HG03354 (cell line): ENCODE data around the gene PASD1.
"Not testable (repeated sequence)": the region's sequence is repeated elsewhere in the genome, so short reads cannot be mapped to it uniquely, and the experiment has no call there.

Experiments used
- ATAC-seq: cut with Tn5 transposase; IDR thresholded peaks from one replicate; pipeline ENCODE4 v1.9.1; 2021; ENCODE audit warnings: mild to moderate bottlenecking; ENCODE audit not compliant: unreplicated experiment, poor library complexity, severe bottlenecking

PASD1 gene

DNA sequence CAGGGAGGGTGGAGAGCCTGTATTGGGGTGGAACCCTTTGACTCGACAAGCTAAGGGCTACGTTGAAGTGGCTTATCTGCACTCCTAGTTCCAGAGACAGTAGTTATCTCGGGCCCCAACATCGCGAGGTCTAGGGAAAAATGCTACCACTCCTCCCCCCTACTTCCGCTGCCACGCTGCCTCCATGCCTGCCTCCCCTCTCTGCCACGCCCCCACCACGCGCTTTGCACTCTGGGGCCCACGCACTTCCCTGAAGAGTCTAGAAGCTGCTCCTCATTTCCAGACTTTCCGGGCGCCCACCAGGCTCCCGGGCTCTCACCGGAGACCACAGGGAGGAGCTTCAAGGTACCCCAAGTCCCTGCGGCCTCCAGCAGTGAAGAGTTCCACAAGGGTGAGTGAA, at the start of gene PASD1:
TSS of gene PASD1 (plus strand) at position 227 of the 400 bp plus-strand sequence. CDS start 37,879 bp downstream, outside the sequence.
- no peak for ATAC-seq

DNA sequence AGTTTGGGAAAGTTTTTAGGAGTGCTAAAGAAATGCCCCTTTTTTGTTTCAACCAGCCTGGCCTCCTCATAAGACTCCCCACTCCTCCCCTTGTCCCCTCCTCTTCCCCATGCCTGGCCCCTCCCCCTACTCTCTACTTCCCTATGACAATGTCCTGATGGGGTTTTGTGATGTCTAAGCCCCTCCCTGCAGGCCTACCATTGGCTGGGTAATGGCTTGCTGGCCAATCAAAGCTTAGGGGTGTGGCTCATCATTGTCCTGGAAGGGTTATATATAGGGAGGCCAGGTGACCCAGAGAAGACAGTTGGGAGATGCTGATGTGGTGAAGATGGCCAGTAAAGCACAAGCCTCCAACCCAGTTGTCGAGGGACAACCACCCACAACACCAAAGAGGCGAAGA, 48.2 kb upstream of the PASD1 start:
- no peak for ATAC-seq

DNA sequence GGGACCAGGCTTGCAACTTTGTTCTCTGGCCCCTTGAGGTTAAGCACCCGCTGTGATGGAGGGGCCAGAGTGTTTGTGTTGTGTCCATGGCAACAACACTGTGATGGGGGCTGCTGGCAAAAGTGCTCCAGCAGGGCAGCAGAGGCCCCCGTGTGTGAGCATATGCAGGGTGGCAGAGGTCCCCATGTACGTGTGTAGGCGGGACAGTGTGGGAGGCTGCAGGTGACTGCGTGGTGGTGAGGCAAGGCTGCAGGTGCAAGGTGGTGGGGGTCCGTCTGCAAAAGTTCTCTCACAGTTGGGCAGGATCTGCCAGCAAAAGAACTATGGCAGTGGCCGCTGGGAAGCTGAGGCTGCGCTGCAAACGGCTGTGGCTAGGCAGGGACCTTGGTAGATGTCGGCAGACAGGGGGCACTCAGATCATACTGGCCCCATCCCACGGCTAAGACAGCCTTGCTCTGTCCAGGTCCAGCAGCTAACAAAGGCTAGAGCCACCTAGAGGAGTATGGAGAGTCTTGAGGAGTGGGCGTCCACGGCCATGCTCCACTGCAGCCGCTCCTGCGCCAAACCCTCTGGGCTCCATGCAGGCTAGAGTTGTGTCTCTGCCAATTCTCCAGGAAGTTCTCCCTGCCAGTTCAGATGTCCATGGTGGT, 46.8 kb upstream of the PASD1 start:
- ATAC-seq = no peak

DNA sequence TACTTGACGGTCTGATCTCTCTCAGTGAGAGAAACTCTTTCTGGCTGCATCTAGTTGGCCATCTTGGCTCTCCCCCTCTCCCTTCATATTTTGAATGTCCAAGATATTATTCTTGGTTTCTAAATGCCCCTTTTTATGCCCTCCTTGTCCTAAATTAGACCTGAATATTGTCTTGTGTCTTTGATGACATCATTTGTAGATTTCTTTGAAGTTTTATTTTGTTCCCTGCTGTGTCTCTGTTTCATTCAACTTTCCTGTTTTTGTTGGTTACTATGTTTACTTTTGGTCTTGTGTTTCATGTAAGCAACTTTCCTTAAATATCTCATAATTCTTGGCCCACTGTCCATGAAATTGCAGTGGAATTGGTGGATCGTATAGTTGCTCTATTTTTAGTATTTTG, 46.1 kb upstream of the PASD1 start:
- ATAC-seq = no peak

DNA sequence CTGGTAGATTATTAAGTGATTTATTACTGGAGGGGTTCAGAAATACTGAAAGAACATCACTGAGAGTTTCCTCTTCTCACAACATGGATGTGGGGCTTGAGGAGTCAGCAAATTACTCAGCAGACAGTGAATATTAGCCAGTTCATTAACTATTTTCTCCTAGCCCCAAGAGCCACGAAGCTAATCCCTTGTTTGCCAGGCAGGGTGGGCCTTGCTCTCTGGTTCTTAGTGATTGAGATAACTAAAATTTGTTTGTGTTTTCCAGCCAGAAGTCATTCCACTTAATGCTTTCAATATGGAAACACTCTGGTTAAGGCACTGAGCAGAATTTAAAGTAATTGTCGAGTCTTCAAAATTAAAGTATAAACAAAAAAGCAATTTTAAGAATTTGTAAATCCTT, 40.1 kb upstream of the PASD1 start:
- ATAC-seq = no peak

GRCh38 chrX:151536571-151536970, 26.9 kb upstream of the PASD1 start:
- no peak for ATAC-seq

GRCh38 chrX:151537572-151537971, 25.9 kb upstream of the PASD1 start:
- ATAC-seq = no peak

- no peak for ATAC-seq
Measured at GRCh38 chrX:151538190-151539122, 25.0 kb upstream of the PASD1 start.

DNA sequence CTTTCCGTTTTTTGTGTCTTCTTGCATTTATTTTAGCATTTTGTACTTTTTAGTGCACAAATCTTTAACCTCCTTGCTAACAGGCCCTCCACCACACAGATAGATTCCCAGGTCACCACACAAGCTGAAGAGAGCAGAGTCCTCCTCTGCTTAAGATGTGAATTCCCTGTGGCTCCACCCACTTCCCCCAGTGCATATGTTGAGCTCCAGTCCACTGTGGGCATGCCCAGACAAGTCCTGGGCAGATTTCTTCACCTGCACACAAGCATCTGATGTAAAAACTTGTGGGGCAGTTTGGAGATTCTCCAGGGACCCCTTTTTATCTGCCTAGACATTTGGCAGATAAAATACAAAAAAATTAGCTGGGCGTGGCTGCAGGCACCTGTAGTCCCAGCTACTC, 19.8 kb upstream of the PASD1 start:
- ATAC-seq = no peak

- not testable (repeated sequence) for ATAC-seq
Measured at GRCh38 chrX:151546226-151546625, 17.2 kb upstream of the PASD1 start.

DNA sequence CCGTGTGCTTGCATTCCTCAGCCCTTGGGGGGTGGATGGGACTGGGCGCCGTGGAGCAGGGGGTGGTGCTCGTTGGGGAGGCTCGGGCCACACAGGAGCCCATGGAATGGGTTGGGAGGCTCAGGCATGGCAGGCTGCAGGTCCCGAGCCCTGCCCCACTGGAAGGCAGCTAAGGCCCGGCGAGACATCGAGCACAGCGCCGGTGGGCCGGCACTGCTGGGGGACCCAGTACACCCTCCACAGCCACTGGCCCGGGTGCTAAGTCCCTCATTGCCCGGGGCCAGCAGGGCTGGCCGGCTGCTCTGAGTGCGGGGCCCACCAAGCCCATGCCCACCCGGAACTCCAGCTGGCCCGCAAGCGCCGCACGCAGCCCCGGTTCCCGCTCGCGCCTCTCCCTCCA, 12.3 kb upstream of the PASD1 start:
- ATAC-seq = not testable (repeated sequence)

DNA sequence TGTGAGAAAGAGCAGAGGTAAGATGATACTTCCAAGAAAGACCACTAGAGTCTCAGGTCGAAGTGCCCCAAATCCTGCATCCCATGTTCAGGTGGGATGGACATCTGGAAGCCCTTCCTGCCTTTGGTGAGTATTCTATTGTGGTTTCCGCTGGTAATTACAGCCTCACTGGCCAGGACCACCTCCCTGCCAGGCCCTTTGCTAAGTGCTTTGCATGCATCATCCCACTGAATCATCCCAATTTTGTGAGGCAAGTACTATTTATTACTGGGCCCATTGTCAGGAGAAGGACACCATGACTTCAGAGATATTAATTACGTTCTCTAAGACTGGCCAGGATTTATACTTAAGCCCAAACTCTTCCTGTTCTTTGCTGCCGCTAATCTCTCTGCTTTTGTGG, 10.7 kb upstream of the PASD1 start:
- ATAC-seq = no peak

- not testable (repeated sequence) for ATAC-seq
Measured at GRCh38 chrX:151555301-151555700, 8.2 kb upstream of the PASD1 start.

- ATAC-seq = not testable (repeated sequence)
Measured at GRCh38 chrX:151562485-151562884, 990 bp upstream of the PASD1 start.

- ATAC-seq = not testable (repeated sequence)
Measured at GRCh38 chrX:151563003-151563402, 472 bp upstream of the PASD1 start.

GRCh38 chrX:151564035-151564434, 560 bp downstream of the PASD1 start:
- ATAC-seq = no peak

- ATAC-seq = not testable (repeated sequence)
Measured at GRCh38 chrX:151566872-151567271, 3.4 kb downstream of the PASD1 start.

DNA sequence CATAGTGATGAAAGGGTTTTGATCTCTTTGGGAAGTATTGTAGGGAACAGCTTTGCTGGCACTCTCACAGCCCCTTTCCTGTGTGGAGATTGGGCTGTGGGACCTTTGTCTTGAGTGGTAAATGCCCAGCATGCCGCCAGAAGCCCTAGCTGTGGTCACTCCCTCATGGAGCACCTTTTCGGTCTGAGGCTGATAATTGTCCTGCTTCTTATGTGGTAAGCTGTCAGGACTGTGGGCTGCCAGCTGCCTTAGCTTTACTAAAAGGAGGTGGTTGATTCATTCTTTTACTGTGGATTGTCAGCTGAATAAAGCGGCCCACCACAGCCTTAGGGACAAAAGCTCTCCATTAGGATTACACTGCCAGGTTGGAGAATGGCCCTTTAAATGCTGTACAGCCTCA, 7.1 kb downstream of the PASD1 start:
- no peak for ATAC-seq

DNA sequence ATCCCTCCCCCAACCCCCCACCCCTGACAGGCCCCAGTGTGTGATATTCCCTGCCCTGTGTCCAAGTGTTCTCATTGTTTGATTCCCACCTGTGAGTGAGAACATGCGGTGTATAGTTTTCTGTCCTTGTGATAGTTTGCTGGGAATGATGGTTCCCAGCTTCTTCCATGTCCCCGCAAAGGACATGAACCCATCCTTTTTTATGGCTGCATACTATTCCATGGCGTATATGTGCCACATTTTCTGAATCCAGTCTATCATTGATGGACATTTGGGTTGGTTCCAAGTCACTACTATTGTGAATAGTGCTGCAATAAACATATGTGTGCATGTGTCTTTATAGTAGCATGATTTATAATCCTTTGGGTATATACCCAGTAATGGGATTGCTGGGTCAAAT, 29.9 kb downstream of the PASD1 start:
- not testable (repeated sequence) for ATAC-seq

DNA sequence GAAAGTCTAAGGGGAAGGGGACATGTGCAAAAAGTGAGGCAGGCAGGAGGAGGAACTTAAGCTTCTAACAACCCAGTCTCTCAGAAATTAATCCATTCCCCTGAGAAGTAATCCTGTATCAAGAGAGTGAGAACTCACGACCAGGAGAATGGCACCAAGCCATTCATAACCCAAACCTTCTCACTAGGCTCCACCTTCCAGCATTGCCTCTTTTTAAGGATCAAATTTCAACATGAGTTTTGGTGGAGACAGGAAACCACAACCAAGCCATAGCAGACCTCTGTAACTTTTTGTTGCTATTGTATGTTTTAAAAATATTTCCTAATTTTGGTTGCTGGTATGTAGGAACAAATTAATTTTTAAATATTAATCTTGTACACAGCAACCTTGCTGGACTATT, 32.8 kb downstream of the PASD1 start:
- no peak for ATAC-seq

GRCh38 chrX:151604931-151605330, 41.5 kb downstream of the PASD1 start:
- no peak for ATAC-seq
